ENCODE measurements around the gene SAXO1.

SAXO1 gene

GRCh38 chr9:18972675-18973074, 60.3 kb downstream of the SAXO1 start:
- H3K27ac ChIP-seq (replicated peaks), result no peak overlapping the region
- no peak for DNase-seq (ENCODE audit: low read depth in 1 of 2, low spot score in 1 of 2)
- TF ChIP-seq REST (IDR thresholded peaks at IDR 0.05; ENCODE audit: insufficient replicate concordance, low read depth) (no peak), SPI1 (IDR thresholded peaks at IDR 0.05; ENCODE audit: borderline replicate concordance, low read depth) (no peak), CTCF (IDR thresholded peaks at IDR 0.05; ENCODE audit: insufficient read depth, low read length) (no peak), POLR2AphosphoS5 (IDR thresholded peaks at IDR 0.05; ENCODE audit: low read depth) (no peak), GABPA (IDR thresholded peaks at IDR 0.05; ENCODE audit: low read depth) (no peak)
- H3K4me3 ChIP-seq (replicated peaks; ENCODE audit: insufficient read depth, low read length), result no peak overlapping the region
- no peaks in the 10 kb centered on the region for H3K27me3 ChIP-seq (ENCODE audit: insufficient read depth, poor library complexity, severe bottlenecking)

- no peak for DNase-seq (ENCODE audit: low read depth in 1 of 2, low spot score in 1 of 2)
- Histone ChIP-seq H3K4me3 (replicated peaks; ENCODE audit: insufficient read depth, low read length) (no peak overlapping the region), H3K27me3 (ENCODE audit: insufficient read depth, poor library complexity, severe bottlenecking) (no peaks in the 10 kb centered on the region), H3K27ac (replicated peaks) (no peak overlapping the region)
- no peak for TF ChIP-seq CTCF (IDR thresholded peaks at IDR 0.05; ENCODE audit: insufficient read depth, low read length)
- no peak for TF ChIP-seq SPI1 (IDR thresholded peaks at IDR 0.05; ENCODE audit: borderline replicate concordance, low read depth)
- TF ChIP-seq GABPA (IDR thresholded peaks at IDR 0.05; ENCODE audit: low read depth), result no peak
- TF ChIP-seq POLR2AphosphoS5 (IDR thresholded peaks at IDR 0.05; ENCODE audit: low read depth), result no peak
- no peak for TF ChIP-seq REST (IDR thresholded peaks at IDR 0.05; ENCODE audit: insufficient replicate concordance, low read depth)
These were observed 61.1 kb downstream of the SAXO1 start for GRCh38 chr9:18971909-18972308.

GRCh38 chr9:18971404-18971803, 61.6 kb downstream of the SAXO1 start:
- no peak for DNase-seq (ENCODE audit: low read depth in 1 of 2, low spot score in 1 of 2)
- TF ChIP-seq POLR2AphosphoS5 (IDR thresholded peaks at IDR 0.05; ENCODE audit: low read depth), result no peak
- TF ChIP-seq GABPA (IDR thresholded peaks at IDR 0.05; ENCODE audit: low read depth), result no peak
- TF ChIP-seq SPI1 (IDR thresholded peaks at IDR 0.05; ENCODE audit: borderline replicate concordance, low read depth), result no peak
- TF ChIP-seq CTCF (IDR thresholded peaks at IDR 0.05; ENCODE audit: insufficient read depth, low read length), result no peak
- no peak for TF ChIP-seq REST (IDR thresholded peaks at IDR 0.05; ENCODE audit: insufficient replicate concordance, low read depth)
- Histone ChIP-seq H3K27me3 (ENCODE audit: insufficient read depth, poor library complexity, severe bottlenecking) (no peaks in the 10 kb centered on the region), H3K27ac (replicated peaks) (no peak overlapping the region), H3K4me3 (replicated peaks; ENCODE audit: insufficient read depth, low read length) (no peak overlapping the region)

All from HL-60 (cell line).